Ovary (tissue), 9 donors: Measurements from ENCODE around the gene IL22. TPM values are rescaled to one million over a fixed set of nuclear protein-coding genes. Genes with fewer than 3 reads are reported as not detected.

Experiments used
- DNase-seq, 5 donors: peaks; one replicate each; pipeline ENCODE4 v3.0.0-alpha.2; 2019 to 2020
- H3K27ac ChIP-seq, 2 donors: fragments of 200-600 bp; one replicate each; pipeline versions ENCODE4 v1.5.1 to v1.8.0; 2019 to 2022
- H3K27me3 ChIP-seq: fragments of 200-600 bp; one replicate; pipeline ENCODE4 v1.8.0; 2022
- H3K36me3 ChIP-seq: fragments of 200-600 bp; sonication (generic); one replicate; pipeline ENCODE4 v1.5.1; 2019
- H3K4me1 ChIP-seq: one replicate; pipeline ENCODE4 v1.8.1; 2013; ENCODE audit warnings: mild to moderate bottlenecking, moderate library complexity; ENCODE audit not compliant: insufficient read depth
- H3K4me3 ChIP-seq: fragments of 200-600 bp; sonication (generic); one replicate; pipeline ENCODE4 v1.5.1; 2017
- H3K9me3 ChIP-seq, 2 donors: fragments of 200-600 bp in 1 of 2; sonication (generic) in 1 of 2; one replicate each; pipeline versions ENCODE4 v1.5.1 to v1.8.1; 2013 to 2019; ENCODE audit warnings: mild to moderate bottlenecking in 1 of 2, moderate library complexity in 1 of 2
- EP300 ChIP-seq: sonication (generic); formaldehyde crosslinking; IDR thresholded peaks from one replicate; pipeline ENCODE4 v1.6.1; 2017; ENCODE audit warnings: antibody characterized with exemption
- POLR2A ChIP-seq: fragments of 450-650 bp; IDR thresholded peaks from one replicate; pipeline ENCODE4 v1.6.1; 2017; ENCODE audit warnings: antibody characterized with exemption, mild to moderate bottlenecking, moderate library complexity
- WGBS, 3 donors: extraction: QIAGEN DNeasy Blood & Tissue Kit in 1 of 3; methylation state at CpG; one replicate each; pipeline versions ENCODE4 v1.1.5 to v1.1.7; 2013 to 2017; 5-methylcytosine and 5-hydroxymethylcytosine counted together
- intact Hi-C, 4 donors: fragments of 100-400 bp; cut with DNase I; formaldehyde crosslinking; loops; one replicate each; pipeline versions ENCODE4 v1.11.0 to v1.15.1; 2022 to 2023
- polyA plus RNA-seq, 2 donors: library from polyadenylated mRNA; stranded (reverse); fragments of 200-250 nt in 1 of 2; fragments of 350-450 nt in 1 of 2; fragmentation: Illumina TruSeq in 1 of 2; extraction: RNeasy Lipid Tissue Mini Kit (QIAGEN cat#74804) in 1 of 2; gene quantifications; one replicate each; pipeline ENCODE4 v1.2.3, GENCODE V29; 2013 to 2014
- total RNA-seq, 7 donors: library from RNA; depleted of rRNA in 2 of 7; stranded (reverse); fragments of >200 nt in 2 of 7; fragmentation: NEBNext Ultra II Directional in 3 of 7; extraction: Animal tissue kit (Norgen Biotek cat#: 25700) in 3 of 7; gene quantifications; one replicate each; pipeline versions ENCODE4 v1.1.0 to v1.2.4, GENCODE V29; 2016 to 2023
- TF ChIP-seq, protein P1 (sequence below), 3 donors: fragments of 450-650 bp in 2 of 3; fragments of 200-600 bp in 1 of 3; IDR thresholded peaks; one replicate each; pipeline versions ENCODE4 v1.5.1 to v1.8.0; 2016 to 2022; ENCODE audit warnings: antibody characterized with exemption in 3 of 3, mild to moderate bottlenecking in 1 of 3
- donor health status: DM: no; HTN: no; CAD: no; lungs with moderate emphysema.
- donor health status: DM: no; HTN: no; CAD: no.
- donor health status: Bipolar disorder and iron deficiency.
- donor health status: DM: yes; HTN: yes; CAD: no.
- donor health status: DM: no; HTN: no; CAD: no.
- donor health status: DM: yes; HTN: yes; CAD: no.

The IL22 gene
- total and polyA plus RNA-seq, 9 donors, result not detected

DNA sequence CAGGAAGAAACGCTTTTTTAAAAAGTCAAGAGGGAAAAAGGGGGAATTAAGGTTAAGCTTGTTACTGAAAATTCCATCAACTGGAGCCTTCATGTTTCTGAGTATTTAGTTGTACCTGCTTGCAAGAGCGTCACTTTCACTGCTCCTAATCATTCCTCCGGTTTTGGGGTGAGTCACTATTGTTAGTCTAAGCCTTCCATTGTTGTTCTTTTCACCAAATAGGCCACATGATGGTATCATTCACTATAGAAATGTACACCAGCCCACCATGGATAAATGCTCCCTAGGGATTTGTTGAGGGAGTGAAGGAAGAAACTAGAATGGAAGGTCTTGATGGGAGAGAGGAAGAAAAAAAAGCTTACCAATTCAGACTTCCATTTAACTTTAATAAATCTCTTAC lies 3.0 kb downstream of the IL22 start:
- H3K27me3 ChIP-seq, result no peaks in the 10 kb centered on the region
- no peak overlapping the region for H3K27ac ChIP-seq
- intact Hi-C loops, result no loop called here
- no peaks in the 10 kb centered on the region for H3K9me3 ChIP-seq
- no peak for DNase-seq
- WGBS, 3 donors, result 84 to 89% (median 86%) methylated on average over 3 of the region's 3 CpGs
- H3K36me3 ChIP-seq, result no peaks in the 10 kb centered on the region
- no peak for TF ChIP-seq EP300
- no peak for TF ChIP-seq POLR2A
- TF ChIP-seq, protein P1, sequence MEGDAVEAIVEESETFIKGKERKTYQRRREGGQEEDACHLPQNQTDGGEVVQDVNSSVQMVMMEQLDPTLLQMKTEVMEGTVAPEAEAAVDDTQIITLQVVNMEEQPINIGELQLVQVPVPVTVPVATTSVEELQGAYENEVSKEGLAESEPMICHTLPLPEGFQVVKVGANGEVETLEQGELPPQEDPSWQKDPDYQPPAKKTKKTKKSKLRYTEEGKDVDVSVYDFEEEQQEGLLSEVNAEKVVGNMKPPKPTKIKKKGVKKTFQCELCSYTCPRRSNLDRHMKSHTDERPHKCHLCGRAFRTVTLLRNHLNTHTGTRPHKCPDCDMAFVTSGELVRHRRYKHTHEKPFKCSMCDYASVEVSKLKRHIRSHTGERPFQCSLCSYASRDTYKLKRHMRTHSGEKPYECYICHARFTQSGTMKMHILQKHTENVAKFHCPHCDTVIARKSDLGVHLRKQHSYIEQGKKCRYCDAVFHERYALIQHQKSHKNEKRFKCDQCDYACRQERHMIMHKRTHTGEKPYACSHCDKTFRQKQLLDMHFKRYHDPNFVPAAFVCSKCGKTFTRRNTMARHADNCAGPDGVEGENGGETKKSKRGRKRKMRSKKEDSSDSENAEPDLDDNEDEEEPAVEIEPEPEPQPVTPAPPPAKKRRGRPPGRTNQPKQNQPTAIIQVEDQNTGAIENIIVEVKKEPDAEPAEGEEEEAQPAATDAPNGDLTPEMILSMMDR (IDR thresholded peaks at IDR 0.05), result no peak
- H3K4me3 ChIP-seq, result no peak overlapping the region
- peaks cover 8% of the 10 kb centered on the region for H3K4me1 ChIP-seq

DNA sequence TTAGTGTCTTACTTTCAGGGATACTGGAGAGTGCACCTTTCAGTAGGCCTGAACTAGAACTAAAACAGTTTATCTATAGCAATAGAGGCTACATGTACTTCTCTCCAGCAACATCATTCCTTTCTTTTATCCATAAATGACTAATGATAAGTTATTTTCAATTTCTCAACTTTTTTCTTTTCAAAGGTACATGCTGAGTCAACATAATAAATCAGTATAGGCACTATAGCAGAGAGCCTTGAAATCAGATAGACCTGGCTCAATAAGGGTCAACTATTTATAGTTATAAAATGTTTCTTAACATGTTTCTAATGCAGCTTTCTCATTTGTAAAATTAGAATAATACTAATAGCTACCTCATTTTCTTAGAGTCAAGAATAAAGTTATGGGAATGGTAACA lies 5.6 kb downstream of the IL22 start:
- TF ChIP-seq, protein P1 (IDR thresholded peaks at IDR 0.05), result no peak
- no peak for TF ChIP-seq EP300
- no peak for TF ChIP-seq POLR2A
- Histone ChIP-seq H3K27ac (no peak overlapping the region), H3K4me1 (peaks cover 8% of the 10 kb centered on the region), H3K4me3 (no peak overlapping the region), H3K36me3 (no peaks in the 10 kb centered on the region), H3K9me3 (no peaks in the 10 kb centered on the region), H3K27me3 (no peaks in the 10 kb centered on the region)
- intact Hi-C loops, result no loop called here
- no peak for DNase-seq

DNA sequence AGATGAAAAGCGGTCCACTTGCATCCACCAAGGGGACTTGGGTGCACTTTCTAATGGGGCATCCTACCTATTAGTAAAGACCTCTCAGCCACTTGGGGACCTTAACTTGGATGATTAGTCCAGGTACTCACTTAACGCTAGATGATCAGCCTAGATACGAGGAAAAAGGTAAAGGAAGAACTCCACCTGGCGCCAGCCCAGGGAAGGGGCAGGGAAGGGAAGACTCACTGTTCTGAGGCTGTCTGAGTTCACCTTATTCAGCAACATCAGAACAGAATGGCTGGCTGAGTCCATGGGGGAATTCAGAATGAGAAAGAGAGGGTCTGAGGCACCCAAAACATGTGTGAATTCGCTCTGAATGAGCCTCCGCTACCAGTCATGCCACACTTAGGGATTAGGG lies 7.1 kb downstream of the IL22 start:
- peak in 2 of 5 donors; percentile 31 to 36 for DNase-seq
- TF ChIP-seq, protein P1 (IDR thresholded peaks at IDR 0.05), result no peak
- TF ChIP-seq EP300, result no peak
- no peak for TF ChIP-seq POLR2A
- no peak overlapping the region for H3K4me3 ChIP-seq
- no peaks in the 10 kb centered on the region for H3K9me3 ChIP-seq
- peak overlapping the region in 1 of 2 donors; percentile 65 for H3K27ac ChIP-seq
- H3K27me3 ChIP-seq, result no peaks in the 10 kb centered on the region
- 81 to 91% (median 86%) methylated on average over 6 of the region's 6 CpGs for WGBS, 3 donors
- intact Hi-C loops, result no loop called here
- H3K4me1 ChIP-seq, result peaks cover 8% of the 10 kb centered on the region
- H3K36me3 ChIP-seq, result no peaks in the 10 kb centered on the region

DNA sequence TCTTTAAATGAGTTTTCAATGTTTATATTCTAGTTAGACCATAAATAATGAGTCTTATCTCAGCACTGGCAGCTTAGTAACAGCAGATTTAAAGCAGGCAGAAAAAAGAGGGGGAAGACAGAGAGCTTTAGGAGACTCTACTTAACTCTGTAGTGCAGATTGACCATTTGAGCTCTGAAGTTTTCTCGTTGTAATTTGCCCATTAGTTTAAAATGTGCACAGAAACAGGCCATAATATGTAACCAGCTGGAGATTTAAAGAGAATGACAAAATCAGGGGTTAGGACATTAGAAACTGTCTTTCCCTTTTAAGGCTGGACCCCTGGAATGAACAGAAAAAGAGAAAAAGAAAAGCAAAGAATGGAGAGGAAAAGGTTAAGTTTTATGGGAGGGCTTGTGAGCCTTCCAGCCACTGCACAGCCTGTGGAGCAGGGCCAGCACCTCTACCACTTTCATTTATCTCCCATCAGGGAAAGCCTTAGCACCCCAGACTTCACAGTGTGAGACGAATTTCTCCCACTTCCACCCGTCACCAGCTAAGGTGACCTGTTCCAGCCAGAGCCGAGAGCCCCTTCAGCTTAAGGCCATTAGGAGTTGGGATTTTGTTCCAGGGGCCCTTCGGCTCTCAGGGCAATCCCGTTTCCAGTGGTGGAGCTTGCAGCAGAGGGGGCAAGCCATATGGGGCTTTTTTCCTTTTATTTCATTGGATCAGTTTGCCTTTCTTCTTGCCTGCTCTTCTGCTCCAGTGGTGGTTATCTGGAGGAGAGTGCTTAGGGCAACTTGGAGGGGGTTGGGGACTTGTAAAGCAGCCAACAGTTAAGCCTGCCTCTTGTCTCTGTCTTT lies 8.0 kb downstream of the IL22 start:
- Histone ChIP-seq H3K4me3 (peak overlapping the region; percentile 7), H3K36me3 (no peaks in the 10 kb centered on the region), H3K27me3 (no peaks in the 10 kb centered on the region), H3K27ac (peak overlapping the region; percentile 22 to 65), H3K4me1 (peaks cover 9% of the 10 kb centered on the region), H3K9me3 (no peaks in the 10 kb centered on the region)
- DNase-seq, result peak; percentile 18 to 52 (median 33)
- WGBS, 3 donors, result 2 to 8% (median 5%) methylated on average over 6 of the region's 6 CpGs
- intact Hi-C loops, result no loop called here
- TF ChIP-seq POLR2A, result no peak
- TF ChIP-seq, protein P1 (IDR thresholded peaks at IDR 0.05), result no peak
- TF ChIP-seq EP300, result no peak
